Lower leg skin (tissue), 3 donors: ENCODE measurements around the gene EIF3CL.
"Not testable (repeated sequence)": the region's sequence is repeated elsewhere in the genome, so short reads cannot be mapped to it uniquely, and the experiment has no call there.

Source experiments
- CTCF ChIP-seq, 3 donors: fragments of 450-650 bp; IDR thresholded peaks; one replicate each; pipeline ENCODE4 v1.5.1; 2016; ENCODE audit warnings: antibody characterized with exemption in 3 of 3, mild to moderate bottlenecking in 3 of 3, moderate library complexity in 2 of 3
- POLR2A ChIP-seq, 2 donors: fragments of 450-650 bp; IDR thresholded peaks; one replicate each; pipeline ENCODE4 v1.6.1; 2016 to 2017; ENCODE audit warnings: antibody characterized with exemption in 2 of 2, mild to moderate bottlenecking in 1 of 2, moderate library complexity in 1 of 2

- TF ChIP-seq CTCF, POLR2A (IDR thresholded peaks at IDR 0.05): not testable (repeated sequence)
Measured at GRCh38 chr16:28446388-28446787, 42.7 kb upstream of the EIF3CL start.
